ENCODE data around the gene ZCCHC17.

ZCCHC17 gene

GRCh38 chr1:31371121-31371959 lies 74.5 kb downstream of the ZCCHC17 start:
- H3K36me3 ChIP-seq, result peaks cover 6 to 25% (median 18%) of the 10 kb centered on the region in 11 experiments; a peak in 18 of 22 replicates
- no peaks in the 10 kb centered on the region for H3K9me3 ChIP-seq (replicated peaks in 1 of 11)
- peaks cover 0 to 10% (median 0%) of the 10 kb centered on the region in 11 experiments; a peak in 4 of 22 replicates for H3K27me3 ChIP-seq
- peaks cover 0 to 18% (median 0%) of the 10 kb centered on the region in 11 experiments; a peak in 2 of 22 replicates for H4K20me1 ChIP-seq
- H3K4me3 ChIP-seq, result no peak overlapping the region
- TF ChIP-seq Cebpa-rat (IDR thresholded peaks at IDR 0.05), result no peak
- H3K9ac ChIP-seq, result no peak overlapping the region
- peak overlapping the region in 7 of 11 experiments; percentile 93 to 100 (median 97); a peak in 10 of 22 replicates for H3K4me2 ChIP-seq
- peaks cover 18 to 44% (median 22%) of the 10 kb centered on the region in 10 experiments for H3K4me1 ChIP-seq
- no peak overlapping the region for H3K27ac ChIP-seq

- peaks cover 2 to 18% (median 11%) of the 10 kb centered on the region in 11 experiments; a peak in 15 of 22 replicates for H3K36me3 ChIP-seq
- no peak for TF ChIP-seq Cebpa-rat (IDR thresholded peaks at IDR 0.05)
- H3K27me3 ChIP-seq, result peaks cover 0 to 10% (median 0%) of the 10 kb centered on the region in 11 experiments; a peak in 4 of 22 replicates
- peak overlapping the region in 2 of 10 experiments; percentile 42 to 50; a peak in 2 of 20 replicates for H3K4me3 ChIP-seq
- no peak overlapping the region; a peak in 1 of 22 replicates for H3K27ac ChIP-seq
- peak overlapping the region in 1 of 11 experiments; percentile 70; a peak in 2 of 22 replicates for H3K9ac ChIP-seq
- H3K4me1 ChIP-seq, result peaks cover 18 to 44% (median 22%) of the 10 kb centered on the region in 10 experiments
- H3K9me3 ChIP-seq (replicated peaks in 1 of 11), result no peaks in the 10 kb centered on the region
- peaks cover 0 to 18% (median 0%) of the 10 kb centered on the region in 11 experiments; a peak in 2 of 22 replicates for H4K20me1 ChIP-seq
- H3K4me2 ChIP-seq, result peak overlapping the region; percentile 85 to 100 (median 97)
Measured at GRCh38 chr1:31372051-31372450, 75.2 kb downstream of the ZCCHC17 start.

- Histone ChIP-seq H3K9ac (peak overlapping the region; percentile 45 to 74 (median 67)), H3K4me2 (peak overlapping the region; percentile 85 to 100 (median 97))
Measured at GRCh38 chr1:31372751-31373055, 75.9 kb downstream of the ZCCHC17 start.

GRCh38 chr1:31373056-31373896 lies 76.4 kb downstream of the ZCCHC17 start, which contains the start of gene FABP3:
TSS of gene FABP3 (minus strand) at chr1:31373076. CDS start at chr1:31373014, 62 bp downstream.
- Histone ChIP-seq H4K20me1 (peaks cover 0 to 18% (median 0%) of the 10 kb centered on the region in 11 experiments; a peak in 2 of 22 replicates), H3K9me3 (replicated peaks in 1 of 11) (no peaks in the 10 kb centered on the region), H3K4me3 (peak within 1 kb of the TSS; percentile 42 to 67 (median 56)), H3K36me3 (peaks cover 0 to 6% (median 0%) of the 10 kb centered on the region in 11 experiments; a peak in 4 of 22 replicates), H3K4me1 (peaks cover 18 to 38% (median 22%) of the 10 kb centered on the region in 10 experiments), H3K9ac (peak within 1 kb of the TSS; percentile 45 to 74 (median 67)), H3K4me2 (peak within 1 kb of the TSS; percentile 85 to 100 (median 97)), H3K27me3 (peaks cover 0 to 10% (median 0%) of the 10 kb centered on the region in 11 experiments; a peak in 4 of 22 replicates), H3K27ac (peak within 1 kb of the TSS in 9 of 11 experiments; percentile 3 to 54 (median 43); a peak in 14 of 22 replicates)
- TF ChIP-seq Cebpa-rat (IDR thresholded peaks at IDR 0.05), result no peak

More at GRCh38 chr1:31372751-31373055, 75.9 kb downstream of the ZCCHC17 start:
- peak overlapping the region in 8 of 11 experiments; percentile 37 to 54 (median 44); a peak in 9 of 22 replicates for H3K27ac ChIP-seq
- peaks cover 0 to 12% (median 5%) of the 10 kb centered on the region in 11 experiments; a peak in 9 of 22 replicates for H3K36me3 ChIP-seq
- peaks cover 0 to 18% (median 0%) of the 10 kb centered on the region in 11 experiments; a peak in 2 of 22 replicates for H4K20me1 ChIP-seq
- peaks cover 0 to 10% (median 0%) of the 10 kb centered on the region in 11 experiments; a peak in 4 of 22 replicates for H3K27me3 ChIP-seq
- no peaks in the 10 kb centered on the region for H3K9me3 ChIP-seq (replicated peaks in 1 of 11)
- peak overlapping the region; percentile 42 to 67 (median 56) for H3K4me3 ChIP-seq
- H3K4me1 ChIP-seq, result peaks cover 18 to 44% (median 22%) of the 10 kb centered on the region in 10 experiments
- TF ChIP-seq Cebpa-rat (IDR thresholded peaks at IDR 0.05), result no peak

- Histone ChIP-seq H3K36me3 (no peaks in the 10 kb centered on the region), H3K27me3 (peaks cover 0 to 10% (median 0%) of the 10 kb centered on the region in 11 experiments; a peak in 4 of 22 replicates), H3K4me3 (peak overlapping the region in 2 of 10 experiments; percentile 59 to 67; a peak in 1 of 20 replicates), H4K20me1 (peaks cover 0 to 18% (median 0%) of the 10 kb centered on the region in 11 experiments; a peak in 2 of 22 replicates), H3K9me3 (replicated peaks in 1 of 11) (no peaks in the 10 kb centered on the region), H3K27ac (no peak overlapping the region), H3K4me2 (peak overlapping the region; percentile 85 to 100 (median 97)), H3K9ac (peak overlapping the region in 1 of 11 experiments; percentile 69; a peak in 1 of 22 replicates), H3K4me1 (peaks cover 18 to 34% (median 22%) of the 10 kb centered on the region in 10 experiments)
- no peak for TF ChIP-seq Cebpa-rat (IDR thresholded peaks at IDR 0.05)
Measured at GRCh38 chr1:31373897-31374486, 77.2 kb downstream of the ZCCHC17 start.

- peaks cover 18 to 34% (median 22%) of the 10 kb centered on the region in 10 experiments for H3K4me1 ChIP-seq
- H3K27ac ChIP-seq, result no peak overlapping the region
- H3K27me3 ChIP-seq, result peaks cover 0 to 10% (median 0%) of the 10 kb centered on the region in 11 experiments; a peak in 4 of 22 replicates
- no peaks in the 10 kb centered on the region for H3K9me3 ChIP-seq (replicated peaks in 1 of 11)
- no peak overlapping the region for H3K4me3 ChIP-seq
- no peak for TF ChIP-seq Cebpa-rat (IDR thresholded peaks at IDR 0.05)
- no peaks in the 10 kb centered on the region for H3K36me3 ChIP-seq
- no peak overlapping the region for H3K9ac ChIP-seq
- H3K4me2 ChIP-seq, result peak overlapping the region in 1 of 11 experiments; percentile 97; a peak in 1 of 22 replicates
- H4K20me1 ChIP-seq, result peaks cover 0 to 18% (median 0%) of the 10 kb centered on the region in 11 experiments; a peak in 2 of 22 replicates
Measured at GRCh38 chr1:31374511-31375196, 77.8 kb downstream of the ZCCHC17 start.

GRCh38 chr1:31376375-31377134 lies 79.7 kb downstream of the ZCCHC17 start:
- peaks cover 0 to 10% (median 0%) of the 10 kb centered on the region in 11 experiments; a peak in 4 of 22 replicates for H3K27me3 ChIP-seq
- no peaks in the 10 kb centered on the region for H3K36me3 ChIP-seq
- TF ChIP-seq Cebpa-rat (IDR thresholded peaks at IDR 0.05), result no peak
- H3K4me3 ChIP-seq, result no peak overlapping the region
- no peaks in the 10 kb centered on the region for H3K9me3 ChIP-seq (replicated peaks in 1 of 11)
- peaks cover 18 to 24% (median 21%) of the 10 kb centered on the region in 10 experiments for H3K4me1 ChIP-seq
- peaks cover 0 to 11% (median 0%) of the 10 kb centered on the region in 11 experiments; a peak in 2 of 22 replicates for H4K20me1 ChIP-seq
- H3K4me2 ChIP-seq, result no peak overlapping the region
- no peak overlapping the region for H3K9ac ChIP-seq
- no peak overlapping the region for H3K27ac ChIP-seq

Data from BLaER1 treated with 17β-estradiol and CSF1 and Interleukin-3, amounts not matched to agents 10 nM and 100 nM (cell line).